Measurements from ENCODE around the gene PNN.
"Not testable (repeated sequence)": the region's sequence is repeated elsewhere in the genome, so short reads cannot be mapped to it uniquely, and the experiment has no call there.

PNN gene

GRCh38 chr14:39219075-39219499 lies 44.0 kb downstream of the PNN start:
- TF ChIP-seq CTCF (IDR thresholded peaks at IDR 0.05; ENCODE audit: low read length, missing control alignments): no peak
- peak; percentile 91 for DNase-seq (ENCODE audit: low read depth)

GRCh38 chr14:39220473-39220872 lies 45.4 kb downstream of the PNN start:
- DNase-seq (ENCODE audit: low read depth); H3K4me3 ChIP-seq (replicated peaks; ENCODE audit: low read depth, low read length): not testable (repeated sequence)

More at GRCh38 chr14:39219075-39219499, 44.0 kb downstream of the PNN start:
- H3K4me3 ChIP-seq (replicated peaks; ENCODE audit: low read depth, low read length): no peak overlapping the region

- DNase-seq (ENCODE audit: low read depth): no peak
- no peak overlapping the region for H3K4me3 ChIP-seq (replicated peaks; ENCODE audit: low read depth, low read length)
Measured at GRCh38 chr14:39228044-39228443, 53.0 kb downstream of the PNN start.

GRCh38 chr14:39228509-39229221 lies 53.6 kb downstream of the PNN start:
- no peak for TF ChIP-seq CTCF (IDR thresholded peaks at IDR 0.05; ENCODE audit: low read length, missing control alignments)
- no peak overlapping the region for H3K4me3 ChIP-seq (replicated peaks; ENCODE audit: low read depth, low read length)
- no peak for DNase-seq (ENCODE audit: low read depth)

More at GRCh38 chr14:39228044-39228443, 53.0 kb downstream of the PNN start:
- no peak for TF ChIP-seq CTCF (IDR thresholded peaks at IDR 0.05; ENCODE audit: low read length, missing control alignments)

GRCh38 chr14:39229222-39229543 lies 54.1 kb downstream of the PNN start:
- TF ChIP-seq CTCF (IDR thresholded peaks at IDR 0.05; ENCODE audit: low read length, missing control alignments): no peak
- H3K4me3 ChIP-seq (replicated peaks; ENCODE audit: low read depth, low read length): no peak overlapping the region
- DNase-seq (ENCODE audit: low read depth): no peak

- no peak overlapping the region for H3K4me3 ChIP-seq (replicated peaks; ENCODE audit: low read depth, low read length)
- TF ChIP-seq CTCF (IDR thresholded peaks at IDR 0.05; ENCODE audit: low read length, missing control alignments): no peak
- DNase-seq (ENCODE audit: low read depth): no peak
Measured at GRCh38 chr14:39229601-39230110, 54.6 kb downstream of the PNN start.

GRCh38 chr14:39230416-39231035 lies 55.5 kb downstream of the PNN start:
- DNase-seq (ENCODE audit: low read depth): peak; percentile 35
- H3K4me3 ChIP-seq (replicated peaks; ENCODE audit: low read depth, low read length): no peak overlapping the region
- no peak for TF ChIP-seq CTCF (IDR thresholded peaks at IDR 0.05; ENCODE audit: low read length, missing control alignments)

Measured in fibroblast of pulmonary artery (primary cell).